ENCODE data around the gene CCDC187. TPM values are rescaled to one million over a fixed set of nuclear protein-coding genes. Genes with fewer than 3 reads are reported as not detected.

The CCDC187 gene
- total RNA-seq, 1 experiment from 2014 or later, result 0.11 TPM

DNA sequence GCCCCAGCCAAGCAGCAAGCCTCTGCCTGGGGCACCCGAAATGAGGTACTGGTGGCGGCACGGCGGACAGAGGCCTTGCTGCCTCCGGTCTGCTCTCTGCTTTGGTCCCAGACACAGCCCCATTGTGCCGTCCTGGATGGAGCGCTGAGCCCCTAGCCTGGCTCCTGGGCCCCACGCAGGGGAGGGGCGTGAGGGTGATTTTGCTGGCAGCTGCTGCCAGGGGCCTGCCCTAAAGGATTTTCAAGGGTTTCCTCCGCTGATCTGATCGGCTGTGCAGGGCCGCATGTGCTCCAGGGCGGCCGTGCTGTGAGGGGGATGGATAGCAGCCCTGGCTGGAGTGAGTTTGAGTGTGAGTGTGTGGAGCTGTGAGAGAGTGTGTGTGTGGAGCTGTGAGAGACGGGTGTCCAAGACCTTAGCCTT lies 24.7 kb upstream of the CCDC187 start:
- DNase-seq, result no peak
- Mint-ChIP-seq H3K36me3 (ENCODE audit: insufficient read depth, unreplicated experiment) (peaks cover 17% of the 10 kb centered on the region), H3K9me3 (ENCODE audit: unreplicated experiment) (no peaks in the 10 kb centered on the region), H3K4me3 (ENCODE audit: unreplicated experiment) (peak overlapping the region; percentile 68), H3K27me3 (ENCODE audit: insufficient read depth, unreplicated experiment) (no peaks in the 10 kb centered on the region), H3K4me1 (ENCODE audit: low read depth, unreplicated experiment) (peaks cover 6% of the 10 kb centered on the region), H3K27ac (ENCODE audit: unreplicated experiment) (peak overlapping the region; percentile 12)
- H3K4me1 ChIP-seq, result peaks cover 29% of the 10 kb centered on the region
- no TSS peak for BruUV-seq (replicated peaks)
- intact Hi-C loops (cut with micrococcal nuclease; ENCODE audit: unreplicated experiment), result loop anchor here (5.0 kb wide), 1 partner anchor 34 kb away; the partner anchor contains the start of gene DNLZ
- peak overlapping the region; percentile 63 for H3K4me3 ChIP-seq (ENCODE audit: low read depth, low read length)
- H3K36me3 ChIP-seq (ENCODE audit: control insufficient read depth, insufficient read depth, low read length), result no peaks in the 10 kb centered on the region
- no peaks in the 10 kb centered on the region for H3K27me3 ChIP-seq (replicated peaks; ENCODE audit: control insufficient read depth, insufficient read depth, low read length)
- TF ChIP-seq, protein P1, sequence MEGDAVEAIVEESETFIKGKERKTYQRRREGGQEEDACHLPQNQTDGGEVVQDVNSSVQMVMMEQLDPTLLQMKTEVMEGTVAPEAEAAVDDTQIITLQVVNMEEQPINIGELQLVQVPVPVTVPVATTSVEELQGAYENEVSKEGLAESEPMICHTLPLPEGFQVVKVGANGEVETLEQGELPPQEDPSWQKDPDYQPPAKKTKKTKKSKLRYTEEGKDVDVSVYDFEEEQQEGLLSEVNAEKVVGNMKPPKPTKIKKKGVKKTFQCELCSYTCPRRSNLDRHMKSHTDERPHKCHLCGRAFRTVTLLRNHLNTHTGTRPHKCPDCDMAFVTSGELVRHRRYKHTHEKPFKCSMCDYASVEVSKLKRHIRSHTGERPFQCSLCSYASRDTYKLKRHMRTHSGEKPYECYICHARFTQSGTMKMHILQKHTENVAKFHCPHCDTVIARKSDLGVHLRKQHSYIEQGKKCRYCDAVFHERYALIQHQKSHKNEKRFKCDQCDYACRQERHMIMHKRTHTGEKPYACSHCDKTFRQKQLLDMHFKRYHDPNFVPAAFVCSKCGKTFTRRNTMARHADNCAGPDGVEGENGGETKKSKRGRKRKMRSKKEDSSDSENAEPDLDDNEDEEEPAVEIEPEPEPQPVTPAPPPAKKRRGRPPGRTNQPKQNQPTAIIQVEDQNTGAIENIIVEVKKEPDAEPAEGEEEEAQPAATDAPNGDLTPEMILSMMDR (IDR thresholded peaks at IDR 0.05; ENCODE audit: insufficient read depth in 1 of 2, low read depth in 1 of 2, low read length in 1 of 2, severe bottlenecking in 1 of 2, unreplicated experiment in 1 of 2), result no peak
- CTCF ChIA-PET, result no interaction called here
- POLR2A ChIA-PET, result interaction anchor here (1.5 kb wide), 1 partner anchor 34 kb away, joined by 8 read pairs; no protein-coding TSS in a partner anchor
- no peaks in the 10 kb centered on the region for H3K9me3 ChIP-seq

DNA sequence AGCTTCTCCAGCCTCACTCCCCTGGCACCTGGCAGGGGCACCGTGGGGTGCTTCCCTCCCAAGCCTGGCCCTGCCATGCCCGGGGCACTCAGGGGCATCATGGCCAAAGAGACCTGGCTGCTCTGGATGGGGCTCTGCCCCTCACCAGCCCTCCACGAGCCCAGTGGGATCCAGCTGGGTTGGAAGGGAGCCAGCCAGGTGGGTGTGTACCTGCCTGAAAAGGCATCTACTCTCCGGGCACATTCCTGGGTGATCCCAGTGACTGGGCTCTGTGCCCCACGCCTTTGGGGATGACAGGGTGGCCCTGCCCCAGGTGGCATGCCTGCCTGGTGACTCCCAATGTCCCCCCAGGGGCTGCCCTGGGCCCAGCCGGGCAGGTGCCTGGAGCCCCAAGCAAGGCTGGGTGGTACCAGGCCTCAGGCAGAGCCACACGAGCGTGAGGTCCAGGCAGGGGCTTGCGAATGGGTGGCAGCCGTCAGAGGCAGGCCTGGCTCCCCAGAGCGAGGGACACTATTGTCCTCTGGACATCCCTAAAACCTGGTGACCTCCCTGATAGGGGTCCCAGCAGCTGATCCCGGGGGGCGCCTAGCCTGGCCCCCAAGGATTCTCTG lies 24.2 kb upstream of the CCDC187 start:
- H3K4me3 Mint-ChIP-seq (ENCODE audit: unreplicated experiment), result peak overlapping the region; percentile 68
- no peak for DNase-seq
- Histone ChIP-seq H3K9me3 (no peaks in the 10 kb centered on the region), H3K36me3 (ENCODE audit: control insufficient read depth, insufficient read depth, low read length) (no peaks in the 10 kb centered on the region), H3K27me3 (replicated peaks; ENCODE audit: control insufficient read depth, insufficient read depth, low read length) (no peaks in the 10 kb centered on the region), H3K4me1 (peaks cover 34% of the 10 kb centered on the region), H3K4me3 (ENCODE audit: low read depth, low read length) (peak overlapping the region; percentile 63)
- H3K36me3 Mint-ChIP-seq (ENCODE audit: insufficient read depth, unreplicated experiment), result peaks cover 12% of the 10 kb centered on the region
- H3K27me3 Mint-ChIP-seq (ENCODE audit: insufficient read depth, unreplicated experiment), result no peaks in the 10 kb centered on the region
- intact Hi-C loops (cut with micrococcal nuclease; ENCODE audit: unreplicated experiment), result loop anchor here (5.0 kb wide), 1 partner anchor 34 kb away; the partner anchor contains the start of gene DNLZ
- CTCF ChIA-PET, result no interaction called here
- no peaks in the 10 kb centered on the region for H3K9me3 Mint-ChIP-seq (ENCODE audit: unreplicated experiment)
- POLR2A ChIA-PET, result interaction anchor here (1.5 kb wide), 1 partner anchor 35 kb away, joined by 8 read pairs; no protein-coding TSS in a partner anchor
- peak overlapping the region; percentile 12 for H3K27ac Mint-ChIP-seq (ENCODE audit: unreplicated experiment)
- H3K4me1 Mint-ChIP-seq (ENCODE audit: low read depth, unreplicated experiment), result peaks cover 6% of the 10 kb centered on the region
- TF ChIP-seq, protein P1 (IDR thresholded peaks at IDR 0.05; ENCODE audit: insufficient read depth in 1 of 2, low read depth in 1 of 2, low read length in 1 of 2, severe bottlenecking in 1 of 2, unreplicated experiment in 1 of 2), result no peak
- no TSS peak for BruUV-seq (replicated peaks)

DNA sequence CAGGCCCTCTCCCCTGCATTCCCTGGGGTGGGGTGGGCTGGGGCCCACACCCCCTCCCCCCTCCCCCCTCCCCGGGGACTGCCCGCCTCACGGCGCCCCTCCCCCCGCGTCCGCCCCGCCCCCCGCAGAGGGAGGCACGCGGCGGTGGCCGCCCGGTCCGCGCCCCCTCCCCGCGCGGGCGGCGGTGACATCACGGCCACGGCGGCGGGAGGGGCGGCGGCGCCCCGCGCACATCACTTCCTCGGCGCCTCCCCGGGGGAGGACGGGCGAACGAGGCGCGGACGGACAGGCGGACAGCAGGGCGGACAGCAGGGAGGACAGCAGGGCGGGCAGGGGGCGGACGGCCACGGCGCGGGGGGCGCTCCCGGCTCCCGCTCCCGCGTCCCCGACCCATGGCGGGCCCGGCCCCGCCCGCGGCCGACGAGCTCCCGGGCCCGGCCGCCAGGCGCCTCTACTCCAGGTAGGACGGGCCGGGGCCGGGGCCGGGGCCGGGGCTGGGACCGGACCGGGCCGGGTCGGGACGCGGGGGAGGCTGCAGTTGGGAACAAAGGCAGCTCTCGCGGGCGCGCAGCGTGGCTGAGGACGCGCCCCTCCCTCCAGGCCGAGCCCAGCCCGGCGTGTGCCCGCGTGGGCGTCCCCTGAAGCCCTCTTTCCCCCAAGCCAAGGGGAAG lies 23.5 kb upstream of the CCDC187 start, which contains the start of gene GPSM1:
GPSM1 (plus strand) TSS at position 236 of the 671 bp plus-strand sequence; CDS start at position 393, 157 bp downstream.
- no peak within 1 kb of the TSS for H3K27ac Mint-ChIP-seq (ENCODE audit: unreplicated experiment)
- H3K4me3 Mint-ChIP-seq (ENCODE audit: unreplicated experiment), result peak within 1 kb of the TSS; percentile 68
- H3K4me3 ChIP-seq (ENCODE audit: low read depth, low read length), result peak within 1 kb of the TSS; percentile 63
- no peaks in the 10 kb centered on the region for H3K27me3 ChIP-seq (replicated peaks; ENCODE audit: control insufficient read depth, insufficient read depth, low read length)
- peaks cover 6% of the 10 kb centered on the region for H3K4me1 Mint-ChIP-seq (ENCODE audit: low read depth, unreplicated experiment)
- TF ChIP-seq, protein P1 (IDR thresholded peaks at IDR 0.05; ENCODE audit: insufficient read depth in 1 of 2, low read depth in 1 of 2, low read length in 1 of 2, severe bottlenecking in 1 of 2, unreplicated experiment in 1 of 2), result no peak
- no TSS peak for BruUV-seq (replicated peaks)
- DNase-seq, result peak in 1 of 2 experiments; percentile 66
- H3K9me3 Mint-ChIP-seq (ENCODE audit: unreplicated experiment), result no peaks in the 10 kb centered on the region
- H3K36me3 ChIP-seq (ENCODE audit: control insufficient read depth, insufficient read depth, low read length), result no peaks in the 10 kb centered on the region
- no peaks in the 10 kb centered on the region for H3K27me3 Mint-ChIP-seq (ENCODE audit: insufficient read depth, unreplicated experiment)
- intact Hi-C loops (cut with micrococcal nuclease; ENCODE audit: unreplicated experiment), result loop anchor here (5.0 kb wide), 1 partner anchor 35 kb away; the partner anchor contains the start of gene DNLZ
- peaks cover 9% of the 10 kb centered on the region for H3K36me3 Mint-ChIP-seq (ENCODE audit: insufficient read depth, unreplicated experiment)
- CTCF ChIA-PET, result no interaction called here
- H3K4me1 ChIP-seq, result peaks cover 34% of the 10 kb centered on the region
- no peaks in the 10 kb centered on the region for H3K9me3 ChIP-seq
- POLR2A ChIA-PET, result interaction anchor here (1.5 kb wide), 1 partner anchor 35 kb away, joined by 8 read pairs; no protein-coding TSS in a partner anchor
